Transverse colon (tissue), 4 donors: Measurements from ENCODE around the gene GNS. TPM values are rescaled to one million over a fixed set of nuclear protein-coding genes. Genes with fewer than 3 reads are reported as not detected.

Experiments
- DNase-seq: peaks from one replicate; pipeline ENCODE4 v3.0.0-alpha.2; 2019
- H3K27ac ChIP-seq, 4 donors: fragments of 200-600 bp; sonication (generic); 2 replicates each; pipeline ENCODE4 v1.5.1; 2016 to 2018; ENCODE audit warnings: inconsistent platforms in 4 of 4
- H3K27me3 ChIP-seq: fragments of 200-600 bp; sonication (generic); 2 replicates; pipeline ENCODE4 v1.5.1; 2017; ENCODE audit warnings: inconsistent platforms
- H3K36me3 ChIP-seq, 4 donors: fragments of 200-600 bp; sonication (generic); 2 replicates each; pipeline ENCODE4 v1.5.1; 2017 to 2019; ENCODE audit warnings: inconsistent platforms in 4 of 4
- H3K4me1 ChIP-seq, 4 donors: fragments of 200-600 bp; sonication (generic); 2 replicates each; pipeline ENCODE4 v1.5.1; 2017 to 2020; ENCODE audit warnings: inconsistent platforms in 4 of 4
- H3K4me3 ChIP-seq, 4 donors: fragments of 200-600 bp; sonication (generic); 1 replicate in 1 of 4; 2 replicates in 3 of 4; pipeline versions ENCODE4 v1.5.1 to v1.6.1; 2017 to 2019; ENCODE audit warnings: inconsistent platforms in 4 of 4
- H3K9me3 ChIP-seq, 2 donors: fragments of 200-600 bp; sonication (generic); 2 replicates each; pipeline ENCODE4 v1.5.1; 2017 to 2019; ENCODE audit warnings: inconsistent platforms in 2 of 2
- EP300 ChIP-seq: sonication (generic); formaldehyde crosslinking; IDR thresholded peaks from one replicate; pipeline ENCODE4 v1.6.1; 2017; ENCODE audit warnings: antibody characterized with exemption, low read depth
- POLR2A ChIP-seq: fragments of 450-650 bp; IDR thresholded peaks from one replicate; pipeline ENCODE4 v1.6.1; 2016; ENCODE audit warnings: antibody characterized with exemption, mild to moderate bottlenecking, moderate library complexity
- POLR2AphosphoS5 ChIP-seq, 3 donors: sonication (generic); formaldehyde crosslinking; IDR thresholded peaks; one replicate each; pipeline ENCODE4 v1.6.1; 2016; ENCODE audit warnings: antibody characterized with exemption in 3 of 3
- WGBS, 2 donors: methylation state at CpG; one replicate each; pipeline ENCODE4 v1.1.5; 2018; ENCODE audit warnings: low coverage in 1 of 2; 5-methylcytosine and 5-hydroxymethylcytosine counted together
- in situ Hi-C, 4 donors: fragments of 200-750 bp; cut with MboI; loops; one replicate each; pipeline versions ENCODE4 v1.15.0 to v1.15.1; 2017; ENCODE audit warnings: low sequenced_read_pairs in 3 of 4, low pct_ligation_motif_present in 1 of 4, low pct_unique_long_range_greater_than_20kb in 1 of 4
- intact Hi-C: fragments of 100-400 bp; cut with DNase I; formaldehyde crosslinking; loops from one replicate; pipeline ENCODE4 v1.15.1; 2023; ENCODE audit warnings: low total_unique reads
- total RNA-seq, 4 donors: library from RNA; depleted of rRNA; stranded (reverse); fragments of >200 nt; gene quantifications; one replicate each; pipeline ENCODE4 v1.1.0, GENCODE V29; 2016
- TF ChIP-seq, protein P1 (sequence below), 5 experiments: fragments of 200-600 bp in 3 of 5; fragments of 450-650 bp in 2 of 5; sonication (generic) in 3 of 5; IDR thresholded peaks; 1 replicate in 2 of 5; 2 replicates in 3 of 5; pipeline ENCODE4 v1.5.1; 2016 to 2017; ENCODE audit warnings: antibody characterized with exemption in 5 of 5, inconsistent platforms in 3 of 5, mild to moderate bottlenecking in 2 of 5, moderate library complexity in 1 of 5

Gene GNS
- total RNA-seq, 4 donors from 2014 or later: 22.3 to 67.0 (median 48.3) TPM

DNA sequence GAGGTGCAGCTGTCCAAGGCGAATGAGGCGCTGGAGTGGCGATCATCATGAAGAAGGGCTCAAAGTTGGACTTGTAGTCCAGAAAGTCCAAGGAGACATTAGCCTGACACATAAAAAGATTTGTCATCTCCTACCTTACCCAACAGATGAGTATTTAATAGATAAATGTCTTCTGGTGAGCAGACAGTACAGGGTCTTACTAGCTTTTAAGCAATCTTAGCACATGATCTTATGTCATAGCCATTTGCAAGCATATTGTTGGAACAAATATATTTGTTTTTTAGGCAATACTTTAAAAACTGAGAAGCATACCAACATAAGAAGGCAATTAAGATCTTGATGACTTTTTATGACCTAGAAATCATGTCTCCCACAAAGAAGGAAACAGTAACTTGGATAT lies 16.0 kb downstream of the GNS start:
- Histone ChIP-seq H3K4me1 (peaks cover 0 to 12% (median 0%) of the 10 kb centered on the region in 4 donors), H3K27ac (no peak overlapping the region), H3K27me3 (no peaks in the 10 kb centered on the region), H3K9me3 (no peaks in the 10 kb centered on the region), H3K36me3 (peaks cover 0 to 45% (median 11%) of the 10 kb centered on the region in 4 donors), H3K4me3 (no peak overlapping the region)
- DNase-seq: no peak
- 96 to 100% methylated on average over 3 of the region's 3 CpGs for WGBS, 2 donors
- TF ChIP-seq POLR2AphosphoS5 (IDR thresholded peaks at IDR 0.05) (no peak), EP300 (no peak), POLR2A (no peak)
- TF ChIP-seq, protein P1, sequence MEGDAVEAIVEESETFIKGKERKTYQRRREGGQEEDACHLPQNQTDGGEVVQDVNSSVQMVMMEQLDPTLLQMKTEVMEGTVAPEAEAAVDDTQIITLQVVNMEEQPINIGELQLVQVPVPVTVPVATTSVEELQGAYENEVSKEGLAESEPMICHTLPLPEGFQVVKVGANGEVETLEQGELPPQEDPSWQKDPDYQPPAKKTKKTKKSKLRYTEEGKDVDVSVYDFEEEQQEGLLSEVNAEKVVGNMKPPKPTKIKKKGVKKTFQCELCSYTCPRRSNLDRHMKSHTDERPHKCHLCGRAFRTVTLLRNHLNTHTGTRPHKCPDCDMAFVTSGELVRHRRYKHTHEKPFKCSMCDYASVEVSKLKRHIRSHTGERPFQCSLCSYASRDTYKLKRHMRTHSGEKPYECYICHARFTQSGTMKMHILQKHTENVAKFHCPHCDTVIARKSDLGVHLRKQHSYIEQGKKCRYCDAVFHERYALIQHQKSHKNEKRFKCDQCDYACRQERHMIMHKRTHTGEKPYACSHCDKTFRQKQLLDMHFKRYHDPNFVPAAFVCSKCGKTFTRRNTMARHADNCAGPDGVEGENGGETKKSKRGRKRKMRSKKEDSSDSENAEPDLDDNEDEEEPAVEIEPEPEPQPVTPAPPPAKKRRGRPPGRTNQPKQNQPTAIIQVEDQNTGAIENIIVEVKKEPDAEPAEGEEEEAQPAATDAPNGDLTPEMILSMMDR (IDR thresholded peaks at IDR 0.05): no peak
- in situ Hi-C loops (no loop called here), intact Hi-C loops (no loop called here)

DNA sequence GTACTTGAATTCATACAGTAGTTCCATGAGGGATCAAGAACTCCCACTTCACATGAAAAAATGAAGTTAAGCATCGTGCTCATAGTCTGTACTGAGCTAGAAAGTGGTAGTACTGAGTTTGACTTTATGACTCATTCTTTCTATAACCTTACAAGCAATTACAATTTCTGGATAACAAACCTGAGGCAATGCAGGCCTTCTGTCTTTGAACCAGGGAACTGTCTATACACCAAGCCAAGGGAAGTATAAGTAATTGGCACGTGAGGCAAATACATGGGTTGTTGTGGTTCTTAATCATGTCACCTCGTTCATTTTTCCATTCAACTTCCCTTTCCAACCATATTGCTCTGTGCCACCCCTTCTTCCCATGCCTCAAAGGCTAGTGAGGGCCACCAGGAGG lies 16.8 kb downstream of the GNS start:
- peaks cover 0 to 8% (median 0%) of the 10 kb centered on the region in 4 donors for H3K4me1 ChIP-seq
- no peaks in the 10 kb centered on the region for H3K9me3 ChIP-seq
- in situ Hi-C loops (no loop called here), intact Hi-C loops (no loop called here)
- H3K27me3 ChIP-seq: no peaks in the 10 kb centered on the region
- H3K4me3 ChIP-seq: no peak overlapping the region
- H3K27ac ChIP-seq: no peak overlapping the region
- no peak for DNase-seq
- H3K36me3 ChIP-seq: peaks cover 0 to 49% (median 11%) of the 10 kb centered on the region in 4 donors
- no peak for TF ChIP-seq EP300
- TF ChIP-seq POLR2A: no peak
- TF ChIP-seq, protein P1 (IDR thresholded peaks at IDR 0.05): no peak
- TF ChIP-seq POLR2AphosphoS5 (IDR thresholded peaks at IDR 0.05): no peak
- 82 to 89% methylated on average over 3 of the region's 3 CpGs for WGBS, 2 donors

DNA sequence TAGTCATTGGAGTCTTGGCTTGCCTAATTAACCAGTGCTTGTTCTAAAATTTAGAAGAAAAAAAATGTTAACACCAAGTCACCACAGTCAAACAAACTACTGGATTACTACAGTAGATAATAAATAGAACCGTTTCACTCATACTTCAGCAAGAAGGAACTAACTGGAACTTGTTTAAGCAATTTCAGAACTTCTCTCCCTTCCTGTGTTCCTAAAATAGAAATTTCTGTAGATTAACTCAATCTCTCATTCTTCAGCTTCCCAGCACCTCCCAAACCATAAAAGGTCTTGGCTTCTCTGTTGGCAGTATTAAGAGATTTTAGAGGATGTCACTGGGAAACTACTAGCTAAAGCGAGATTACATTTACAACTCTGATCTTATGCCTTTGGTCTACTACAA lies 18.6 kb downstream of the GNS start:
- intact Hi-C loops: no loop called here
- Histone ChIP-seq H3K9me3 (no peaks in the 10 kb centered on the region), H3K27ac (no peak overlapping the region), H3K4me3 (no peak overlapping the region), H3K27me3 (no peaks in the 10 kb centered on the region), H3K4me1 (peaks cover 0 to 8% (median 0%) of the 10 kb centered on the region in 4 donors), H3K36me3 (peaks cover 0 to 66% (median 16%) of the 10 kb centered on the region in 4 donors)
- WGBS, 2 donors: 73 to 84% methylated on average over 2 of the region's 2 CpGs
- in situ Hi-C loops: no loop called here
- TF ChIP-seq, protein P1 (IDR thresholded peaks at IDR 0.05): no peak
- TF ChIP-seq EP300: no peak
- TF ChIP-seq POLR2AphosphoS5 (IDR thresholded peaks at IDR 0.05): no peak
- TF ChIP-seq POLR2A: no peak
- no peak for DNase-seq

DNA sequence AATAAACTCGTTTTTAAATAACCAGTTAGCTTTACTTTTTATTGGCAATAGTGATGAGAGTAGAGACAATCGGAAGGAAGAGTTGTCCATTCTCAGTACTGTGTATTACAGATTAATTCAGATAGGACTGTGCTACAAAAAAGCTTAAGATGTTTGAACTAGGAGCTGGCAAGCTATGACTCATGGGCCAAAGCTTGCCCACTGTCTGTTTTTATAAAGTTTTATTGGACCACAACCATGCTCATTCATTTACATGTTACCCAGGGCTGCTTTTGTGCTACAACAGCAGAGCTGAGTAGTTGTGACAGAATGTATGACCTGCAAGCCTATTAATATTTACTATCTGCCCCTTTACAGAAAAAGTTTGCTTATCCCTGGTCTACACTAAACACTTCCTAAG lies 19.4 kb downstream of the GNS start:
- in situ Hi-C loops: no loop called here

More for the DNA sequence above, 19.4 kb downstream of the GNS start:
- intact Hi-C loops: no loop called here
- H3K27ac ChIP-seq: no peak overlapping the region
- peaks cover 0 to 4% (median 0%) of the 10 kb centered on the region in 4 donors for H3K4me1 ChIP-seq
- WGBS, 2 donors: 83 to 84% methylated on average over 2 of the region's 2 CpGs
- no peaks in the 10 kb centered on the region for H3K9me3 ChIP-seq
- TF ChIP-seq, protein P1 (IDR thresholded peaks at IDR 0.05): no peak
- no peak for TF ChIP-seq EP300
- TF ChIP-seq POLR2AphosphoS5 (IDR thresholded peaks at IDR 0.05): no peak
- TF ChIP-seq POLR2A: no peak
- H3K4me3 ChIP-seq: no peak overlapping the region
- H3K36me3 ChIP-seq: peaks cover 0 to 75% (median 16%) of the 10 kb centered on the region in 4 donors
- no peak for DNase-seq
- no peaks in the 10 kb centered on the region for H3K27me3 ChIP-seq
